Stimulated activated naive CD8-positive, alpha-beta T cell treated with anti-CD3 and anti-CD28 coated beads, Interleukin-15, Interleukin-2, amounts not matched to agents 100 U/mL and 50 U/mL, for 24 hours (primary cell): Measurements from ENCODE around the gene SLC17A7.
"Not testable (repeated sequence)": the region's sequence is repeated elsewhere in the genome, so short reads cannot be mapped to it uniquely, and the experiment has no call there.

Experiments
- ATAC-seq: fragments of 150-1000 bp; cut with Tn5 transposase; one replicate; pipeline ENCODE4 v1.10.0; 2021
- DNase-seq: peaks from one replicate; pipeline ENCODE4 v3.0.0; 2021

Gene SLC17A7

GRCh38 chr19:49444100-49444700 lies 2.9 kb upstream of the SLC17A7 start:
- ATAC-seq, DNase-seq: not testable (repeated sequence)

DNA sequence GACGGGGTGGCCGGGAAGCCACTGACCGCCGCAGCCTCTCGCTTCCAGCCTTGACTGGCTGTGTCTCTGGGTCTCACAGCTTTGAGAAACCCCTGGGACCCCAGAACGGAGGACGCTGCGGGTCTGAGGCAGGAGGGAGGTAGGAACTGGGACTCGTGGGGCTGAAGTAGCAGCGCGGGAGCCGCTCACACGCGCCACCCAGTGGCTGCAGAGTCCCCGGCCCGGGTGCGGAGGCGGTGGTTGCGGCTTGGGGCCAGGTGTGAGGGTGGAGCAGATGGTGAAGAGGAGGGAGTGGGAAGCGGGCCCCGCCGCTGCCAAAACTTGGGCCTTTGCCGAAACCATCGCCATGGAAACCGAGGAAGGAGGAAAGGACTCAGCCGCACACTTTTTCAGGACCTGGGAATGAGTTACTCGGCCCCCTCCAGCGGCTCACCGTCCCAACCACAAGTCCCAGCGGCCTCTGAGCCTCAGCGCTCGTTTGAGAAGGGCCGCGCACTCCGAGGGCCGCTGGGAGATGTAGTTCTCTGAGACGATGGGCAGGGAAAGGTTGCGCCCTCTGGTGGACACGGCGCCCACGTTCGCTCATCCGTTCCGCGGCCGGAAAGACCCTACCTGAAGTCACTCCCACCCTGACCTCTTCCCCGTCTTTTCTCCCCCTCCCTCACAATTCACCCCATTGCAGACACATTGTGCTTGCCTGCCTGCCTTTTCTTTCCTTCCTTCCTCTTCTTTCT lies 2.2 kb upstream of the SLC17A7 start:
- DNase-seq (peak; percentile 95), ATAC-seq (peak; percentile 90)

DNA sequence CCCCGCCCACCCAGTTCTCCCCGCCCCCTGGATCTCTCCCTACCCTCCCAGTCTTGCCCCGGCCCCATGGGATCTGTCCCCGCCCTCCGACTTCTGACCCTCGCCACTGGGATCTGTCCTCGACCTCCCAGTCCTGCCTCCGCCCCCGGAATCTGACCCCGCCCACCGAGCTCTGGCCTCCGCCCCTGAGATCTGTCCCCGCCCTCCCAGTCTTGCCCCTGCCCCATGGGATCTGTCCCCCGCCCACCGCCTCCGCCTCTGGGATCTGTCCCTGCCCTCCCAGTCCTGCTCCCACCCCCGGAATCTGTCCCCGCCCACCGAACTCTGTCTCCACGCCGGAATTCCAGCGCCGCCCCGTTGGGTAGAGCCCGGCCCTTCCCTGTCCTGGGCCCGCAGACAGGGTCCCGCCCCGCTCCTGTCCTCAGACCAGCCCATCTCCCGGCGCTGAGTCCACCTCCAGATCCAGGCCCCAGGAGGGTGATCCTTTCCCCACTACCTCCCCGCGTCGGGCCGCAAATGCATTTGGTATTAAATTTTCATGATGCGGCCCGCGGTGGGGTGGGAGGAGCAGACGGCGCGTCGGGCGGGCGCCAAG lies 1.5 kb upstream of the SLC17A7 start:
- DNase-seq = peak; percentile 82
- peak; percentile 24 for ATAC-seq

DNA sequence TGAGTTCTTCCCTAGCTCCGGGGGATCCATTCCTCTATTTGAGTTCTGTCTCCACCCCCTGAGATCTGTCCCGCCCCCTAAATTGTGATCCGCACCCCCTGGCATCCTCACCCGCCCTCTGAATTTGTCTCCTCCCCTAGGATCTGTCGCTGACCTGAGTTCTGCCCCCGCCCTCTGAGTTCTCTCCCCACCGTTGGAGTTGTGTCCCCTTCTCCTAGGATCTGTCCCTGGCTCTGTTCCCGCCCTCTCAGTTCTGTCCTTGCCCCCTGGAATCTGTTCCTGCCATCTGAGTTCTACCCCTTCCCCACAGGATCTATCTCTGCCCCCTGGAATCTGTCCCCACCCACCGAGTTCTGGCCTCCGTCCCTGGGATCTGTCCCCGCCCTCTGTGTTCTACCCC lies 1.0 kb upstream of the SLC17A7 start:
- no peak for ATAC-seq
- DNase-seq = no peak

DNA sequence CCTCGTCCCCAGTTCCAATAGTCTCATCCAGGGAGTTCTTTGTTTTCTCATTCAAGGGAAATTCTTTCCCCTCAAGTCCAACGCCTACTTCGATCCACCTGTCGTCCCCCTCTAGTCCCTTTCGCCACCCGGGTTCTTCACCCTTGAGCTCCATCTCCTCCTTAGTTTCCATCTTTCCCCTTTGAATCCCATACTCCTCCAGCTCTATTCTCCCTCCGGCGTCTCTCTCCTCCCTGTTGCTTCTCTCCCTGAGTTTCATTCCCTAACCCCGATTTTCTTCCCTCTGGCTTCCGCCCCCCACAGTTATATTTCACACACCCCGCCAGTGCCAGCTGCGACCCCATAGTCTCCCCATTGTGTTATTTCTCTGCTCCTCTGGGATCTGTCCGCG lies 628 bp upstream of the SLC17A7 start:
- no peak for ATAC-seq

DNA sequence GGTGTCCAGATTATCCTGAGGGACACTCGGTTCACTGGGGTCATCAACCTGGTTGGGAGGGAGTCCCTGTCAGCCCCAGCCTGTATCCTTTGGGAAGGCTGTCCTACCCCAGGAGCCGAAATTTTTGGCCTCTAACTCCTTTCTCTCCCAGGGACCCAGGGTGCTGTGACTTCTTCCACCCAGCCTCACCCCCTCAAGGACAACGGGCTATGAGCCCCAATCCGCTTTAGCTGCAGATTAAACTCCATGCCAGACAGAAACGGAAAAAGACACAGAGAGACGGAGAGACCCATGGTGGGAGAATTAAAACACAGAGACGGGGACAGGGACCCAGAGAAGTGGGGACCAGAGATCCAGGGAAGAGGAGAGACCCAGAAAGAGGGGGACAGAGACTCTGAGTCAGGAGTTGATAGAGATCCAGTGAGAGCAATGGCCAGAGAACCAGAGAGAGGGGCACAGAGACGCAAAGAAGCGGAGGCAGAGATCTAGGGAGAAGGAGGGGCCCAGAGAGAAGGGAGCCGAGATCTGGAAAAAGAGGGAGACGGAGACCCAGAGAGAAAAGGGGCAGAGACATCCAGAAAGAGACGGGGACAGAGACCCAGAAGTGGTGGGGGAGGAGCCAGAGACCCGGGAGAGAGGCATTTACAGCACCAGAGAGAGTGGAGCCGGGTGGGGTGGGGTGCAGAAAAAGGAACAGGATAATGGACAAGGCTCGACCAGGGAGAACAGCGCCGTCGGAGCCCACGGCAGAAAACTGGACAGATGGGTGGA lies 703 bp downstream of the SLC17A7 start:
- ATAC-seq = no peak
- DNase-seq = no peak

More for the DNA sequence above, 628 bp upstream of the SLC17A7 start:
- DNase-seq = no peak

GRCh38 chr19:49439836-49440235 lies 1.5 kb downstream of the SLC17A7 start:
- no peak for ATAC-seq
- no peak for DNase-seq

DNA sequence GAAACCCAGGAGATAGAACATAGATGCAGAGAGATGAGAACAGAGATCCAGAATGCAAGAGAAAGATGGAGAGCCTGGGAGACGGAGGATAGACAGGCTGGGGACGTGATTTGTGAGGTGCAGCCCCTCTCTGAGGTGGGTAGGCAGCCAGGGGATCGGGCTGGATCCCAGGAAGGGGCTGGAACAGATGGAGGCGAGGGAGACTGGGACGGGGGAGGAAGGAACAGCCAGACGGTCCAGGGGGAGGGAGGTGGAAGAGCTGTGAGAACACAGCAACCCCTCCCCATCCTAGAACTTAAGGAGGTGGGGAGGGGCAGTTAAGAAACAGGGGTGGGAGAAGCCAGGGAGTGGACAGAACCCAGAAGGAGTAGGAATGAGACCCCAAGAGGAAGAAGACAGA lies 3.1 kb downstream of the SLC17A7 start:
- DNase-seq = no peak
- no peak for ATAC-seq

- ATAC-seq (no peak), DNase-seq (no peak)
Measured at GRCh38 chr19:49437231-49437630, 4.1 kb downstream of the SLC17A7 start.

DNA sequence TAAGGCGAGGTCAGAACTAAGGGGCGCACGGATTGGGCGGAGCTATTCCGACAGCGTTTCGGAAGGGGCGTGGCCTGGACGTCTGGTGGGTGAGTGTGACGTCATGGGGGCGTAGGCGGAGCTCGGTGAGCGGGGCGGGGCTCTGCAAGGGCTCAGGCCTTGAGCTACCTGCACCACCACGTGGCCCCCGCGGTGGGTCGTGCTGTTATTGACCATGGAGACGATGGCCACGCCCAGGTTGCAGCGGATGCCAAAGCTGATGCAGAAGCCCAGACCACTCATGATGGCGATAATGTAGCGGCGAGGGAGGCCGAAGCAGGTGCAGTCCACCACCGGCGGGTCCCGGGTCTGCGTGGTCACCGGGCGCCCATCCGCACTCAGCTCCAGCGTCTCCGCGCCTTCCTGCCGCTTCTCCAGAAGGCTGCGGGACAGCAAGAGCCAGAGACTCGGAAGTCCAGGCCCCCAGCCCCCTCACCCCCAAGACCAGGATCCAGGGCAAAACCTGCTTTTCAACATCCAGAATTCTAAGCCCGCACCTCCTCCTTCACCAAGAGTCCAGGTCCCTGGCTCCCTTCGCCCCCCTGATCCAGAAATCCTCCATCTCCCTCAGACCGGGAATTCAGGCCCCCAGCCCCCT lies 4.8 kb downstream of the SLC17A7 start:
- DNase-seq (peak; percentile 80), ATAC-seq (peak; percentile 14)

GRCh38 chr19:49435670-49436069 lies 5.7 kb downstream of the SLC17A7 start:
- no peak for ATAC-seq
- no peak for DNase-seq

DNA sequence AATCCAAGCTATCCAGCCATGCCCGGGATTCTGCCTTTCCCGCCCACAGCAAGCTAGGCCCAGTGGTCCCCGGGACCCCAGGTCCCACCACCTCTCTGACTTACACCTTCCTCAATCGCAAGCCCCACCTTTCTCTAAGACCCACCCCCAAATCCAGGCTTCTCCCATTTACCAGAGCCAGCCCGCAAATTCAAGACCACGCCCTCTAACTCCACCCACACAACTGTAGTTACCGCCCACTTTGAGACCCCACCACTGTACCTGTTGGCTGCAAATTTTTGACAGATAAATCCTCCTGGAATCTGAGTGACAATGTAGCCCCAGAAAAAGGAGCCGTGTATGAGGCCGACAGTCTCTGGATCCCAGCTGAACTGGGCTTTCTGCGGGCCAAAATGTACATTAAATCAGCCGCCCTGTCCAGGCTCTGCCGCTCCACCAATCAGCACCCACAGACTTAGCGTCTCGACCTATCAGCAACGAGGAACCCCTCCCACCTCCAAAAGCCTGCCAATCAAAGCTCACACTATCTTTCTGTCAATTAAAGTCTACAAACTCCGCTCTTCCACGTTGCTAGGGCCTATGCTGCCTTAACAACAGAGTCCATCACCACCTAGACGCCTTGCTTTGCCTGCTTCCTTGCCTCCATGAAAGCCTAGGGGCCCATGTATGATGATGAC lies 6.3 kb downstream of the SLC17A7 start:
- ATAC-seq (no peak), DNase-seq (no peak)

GRCh38 chr19:49433240-49433901 lies 8.0 kb downstream of the SLC17A7 start:
- ATAC-seq = no peak
- DNase-seq = no peak

DNA sequence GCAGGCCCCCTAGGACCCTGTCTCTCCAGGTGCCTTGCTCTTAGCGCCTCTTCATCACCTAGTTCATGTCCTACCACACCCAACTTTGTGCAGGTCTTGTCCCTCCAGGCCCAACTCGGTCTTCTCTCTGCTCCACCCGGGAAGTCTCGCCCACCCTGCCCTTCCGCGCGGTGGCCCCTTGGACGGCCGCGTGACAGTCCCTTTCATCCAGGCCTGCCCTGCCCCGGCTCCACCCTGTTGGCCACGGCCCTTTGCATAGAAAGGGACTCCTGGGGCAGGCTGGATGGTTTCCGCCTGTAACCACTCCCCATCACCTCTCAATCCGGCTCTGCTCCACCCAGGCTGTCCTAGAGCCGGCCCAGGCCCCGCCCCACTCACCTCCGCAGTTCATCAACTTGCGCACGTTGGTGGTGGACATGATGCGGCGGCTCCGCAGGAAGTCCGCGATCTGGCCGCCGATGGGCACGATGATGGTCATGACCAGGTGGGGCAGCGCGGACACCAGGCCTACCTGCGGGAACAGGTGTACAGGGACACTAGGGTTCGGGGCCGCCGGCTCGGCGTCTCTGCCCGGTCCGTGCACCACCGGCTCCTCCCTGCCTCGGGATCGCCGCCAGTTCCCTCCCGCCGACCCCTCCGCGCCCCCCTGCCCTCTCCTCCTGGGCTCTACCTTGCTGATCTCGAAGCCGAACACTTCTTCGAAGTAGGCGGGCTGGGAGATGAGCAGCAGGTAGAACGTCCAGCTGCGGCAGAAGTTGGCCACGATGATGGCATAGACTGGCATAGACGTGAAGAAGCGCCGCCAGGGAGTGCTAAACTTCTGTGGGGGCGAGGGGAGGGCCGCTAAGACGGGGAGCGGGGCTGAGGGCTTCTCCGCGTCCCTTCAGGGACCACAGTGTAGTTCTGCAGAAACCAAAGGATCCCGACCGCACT lies 8.9 kb downstream of the SLC17A7 start:
- no peak for ATAC-seq
- DNase-seq = no peak

- no peak for ATAC-seq
- DNase-seq = peak; percentile 46
Measured at GRCh38 chr19:49431330-49431749, 10.0 kb downstream of the SLC17A7 start.

- ATAC-seq (peak; percentile 54), DNase-seq (peak; percentile 45)
Measured at GRCh38 chr19:49430678-49431329, 10.5 kb downstream of the SLC17A7 start.

DNA sequence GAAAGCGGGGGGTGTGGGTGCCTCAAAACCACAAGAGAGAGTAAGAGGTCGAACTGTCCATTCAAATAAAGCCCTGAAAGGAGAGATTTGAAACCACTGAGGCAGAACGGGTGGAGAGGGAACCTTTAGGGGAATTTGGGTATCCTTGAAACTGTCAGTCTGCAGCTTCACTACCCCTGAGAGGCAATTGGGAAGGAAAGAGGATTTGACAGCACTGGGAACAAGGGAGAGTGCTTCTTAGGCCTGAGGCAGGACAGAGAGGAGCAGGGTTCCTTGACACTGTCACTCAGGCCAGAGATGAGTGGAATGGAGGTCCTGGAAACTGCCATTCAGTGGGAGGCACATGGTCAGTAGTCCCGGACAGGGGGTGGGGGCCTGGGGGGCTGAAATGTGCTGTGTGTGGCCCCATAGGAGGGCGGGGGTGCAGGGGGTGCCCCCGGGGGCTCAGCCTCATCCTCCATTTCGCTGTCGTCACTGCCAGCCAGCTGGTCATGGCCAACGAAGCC lies 11.1 kb downstream of the SLC17A7 start:
- ATAC-seq (no peak), DNase-seq (no peak)

GRCh38 chr19:49428547-49429451 lies 12.5 kb downstream of the SLC17A7 start:
- DNase-seq (no peak), ATAC-seq (no peak)
